Measurements from ENCODE around the gene FXR1. TPM values are rescaled to one million over a fixed set of nuclear protein-coding genes. Genes with fewer than 3 reads are reported as not detected.

FXR1 gene
- total RNA-seq, 1 experiment from 2014 or later: 141 TPM

DNA sequence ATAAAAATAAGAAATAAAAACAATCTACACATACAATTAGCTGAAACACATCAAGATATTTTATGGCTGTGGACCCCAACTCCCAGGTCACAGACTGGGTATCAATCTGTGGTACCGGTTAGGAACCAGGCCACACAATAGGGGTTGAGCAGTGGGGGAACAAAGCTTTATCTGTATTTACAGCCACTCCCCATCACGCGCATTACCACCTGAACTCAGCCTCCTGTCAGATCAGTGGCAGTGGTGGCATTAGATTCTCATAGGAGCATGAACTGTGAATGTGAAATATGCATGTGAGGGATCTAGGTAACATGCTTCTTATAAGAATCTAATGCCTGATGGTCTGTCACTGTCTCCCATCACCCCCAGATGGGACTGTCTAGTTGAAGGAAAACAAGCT, 94.8 kb downstream of the FXR1 start:
- no peak for DNase-seq (ENCODE audit: low read depth)

DNA sequence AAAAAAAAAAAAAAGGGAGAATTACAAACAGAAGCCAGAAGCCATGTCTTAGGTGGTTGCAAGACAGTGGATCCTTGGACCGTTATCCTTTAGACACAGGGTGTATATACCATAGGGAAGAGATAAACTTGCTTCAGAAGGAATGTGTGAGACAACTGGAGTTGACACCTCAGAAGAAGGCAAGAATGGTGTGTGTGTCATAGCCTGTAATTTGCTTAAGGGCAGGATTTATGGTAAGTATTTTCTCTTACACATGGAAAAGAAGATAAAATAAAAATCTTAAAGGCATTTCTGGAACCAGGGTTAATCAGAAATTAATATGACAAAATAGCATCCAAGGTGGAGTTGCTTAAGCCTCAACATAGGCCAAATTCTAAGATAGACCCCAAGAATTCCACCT, 96.3 kb downstream of the FXR1 start:
- no peak for DNase-seq (ENCODE audit: low read depth)

DNA sequence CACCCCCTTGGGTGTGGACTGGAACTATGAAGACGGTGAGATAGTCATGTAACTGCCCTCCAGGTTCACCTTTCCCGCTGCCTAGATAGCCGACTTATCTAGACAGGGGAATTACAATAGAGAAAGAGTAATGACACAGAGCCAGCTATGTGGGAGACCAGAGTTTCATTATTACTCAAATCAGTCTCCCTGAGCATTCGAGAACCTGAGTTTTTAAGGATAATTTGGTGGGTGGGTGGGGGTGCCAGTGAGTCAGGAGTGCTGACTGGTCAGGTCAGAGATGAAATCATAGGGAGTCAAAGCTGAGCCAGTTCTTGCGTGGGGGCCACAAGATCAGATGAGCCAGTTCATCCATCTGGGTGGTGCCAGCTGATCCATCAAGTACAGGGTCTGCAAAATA, 96.8 kb downstream of the FXR1 start:
- no peak for DNase-seq (ENCODE audit: low read depth)

DNA sequence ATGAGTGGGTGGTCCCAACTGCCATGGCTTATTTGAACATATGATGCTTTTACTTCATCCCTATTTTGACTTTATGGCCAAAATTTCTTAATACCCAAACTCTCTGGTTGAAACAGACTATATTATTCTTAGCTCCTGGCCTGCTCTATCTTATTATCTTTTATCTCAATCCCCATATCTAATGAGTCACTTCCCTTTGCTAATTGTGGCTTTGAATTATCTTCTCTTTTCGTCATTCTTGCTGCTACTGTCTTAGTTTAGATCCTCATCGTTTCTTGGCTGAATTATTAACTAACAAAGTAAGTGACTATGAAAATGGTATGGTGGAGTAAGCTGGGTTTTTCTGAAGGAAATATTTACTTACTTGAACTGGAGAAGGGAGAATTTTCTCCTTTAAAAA, 105.2 kb downstream of the FXR1 start:
- DNase-seq (ENCODE audit: low read depth): no peak

DNA sequence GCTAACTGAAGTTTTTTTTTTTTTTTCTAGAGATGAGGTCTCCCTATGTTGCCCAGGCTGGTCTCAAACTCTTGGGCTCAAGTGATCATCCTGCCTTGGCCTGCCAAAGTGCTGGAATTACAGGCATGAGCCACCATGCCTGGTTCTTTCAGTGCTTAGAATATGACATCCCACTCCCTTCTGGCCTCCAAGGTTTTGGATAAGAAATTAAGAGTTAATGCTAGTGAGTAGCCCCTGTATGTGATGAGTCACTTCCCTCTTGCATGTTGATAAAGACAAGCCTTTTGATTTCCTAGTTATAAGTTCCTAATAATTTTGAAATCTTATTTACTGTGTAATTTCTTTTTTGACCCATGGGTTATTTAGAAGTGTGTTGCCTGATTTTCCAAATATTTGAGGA, 112.7 kb downstream of the FXR1 start:
- no peak for DNase-seq (ENCODE audit: low read depth)

DNA sequence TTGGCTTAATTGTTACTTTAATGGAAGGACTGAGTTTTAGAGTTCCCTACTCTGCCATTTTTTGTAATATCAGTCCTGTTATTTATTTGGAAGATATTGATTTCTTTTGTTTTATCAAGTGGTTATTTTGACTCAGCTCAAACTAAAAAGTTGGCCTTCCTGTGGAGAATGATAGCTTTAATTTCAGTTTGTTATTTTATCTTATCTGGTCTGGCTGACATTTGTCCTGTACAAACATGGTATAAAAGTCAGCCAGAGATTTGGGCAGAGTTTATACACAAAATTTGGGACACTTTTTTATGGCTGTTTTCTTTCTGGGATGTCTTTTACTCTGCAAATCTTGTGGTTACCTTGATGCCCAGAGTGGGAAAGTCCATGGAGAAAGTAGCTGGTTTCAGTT, 118.5 kb downstream of the FXR1 start:
- DNase-seq (ENCODE audit: low read depth): no peak

Other genes starting within 250 kb of the FXR1 start
- gene CCDC39, start 233.2 kb upstream of the FXR1 start, total RNA-seq (2014; rRNA removed; shearing (Covaris generic)): 0.65 TPM in 1 of 2 replicates, not detected in the other
- 38.6 and 42.1 TPM in 2 replicates for gene DNAJC19, start 77.1 kb downstream of the FXR1 start, total RNA-seq (2014; rRNA removed; shearing (Covaris generic))